Naive thymus-derived CD4-positive, alpha-beta T cell (primary cell): ENCODE measurements around the gene VPS11. TPM values are rescaled to one million over a fixed set of nuclear protein-coding genes. Genes with fewer than 3 reads are reported as not detected.

ENCODE experiments used
- ATAC-seq: fragments of 150-1000 bp; cut with Tn5 transposase; 2 replicates; pipeline ENCODE4 v1.10.0; 2021; ENCODE audit warnings: mild to moderate bottlenecking, moderate library complexity
- CTCF ChIA-PET: fragments of 350-600 bp; sonication (Branson Sonifier 250); formaldehyde crosslinking; loops from one replicate; lab custom pipeline; 2021; ENCODE audit warnings: antibody characterized with exemption; lab: Charles Lee
- POLR2A ChIA-PET: fragments of 350-600 bp; sonication (Branson Sonifier 250); formaldehyde crosslinking; loops from one replicate; lab custom pipeline; 2021; ENCODE audit warnings: antibody characterized with exemption, inconsistent platforms; lab: Charles Lee
- DNase-seq, 9 donors: peaks; one replicate each; pipeline versions ENCODE4 v3.0.0 to v3.0.0-alpha.2; 2020 to 2022; ENCODE audit warnings: mixed read lengths in 1 of 9
- H3K27ac ChIP-seq: one replicate; pipeline ENCODE4 v1.7.0; 2013; ENCODE audit warnings: mild to moderate bottlenecking, low read depth, low read length, moderate library complexity
- H3K27me3 ChIP-seq, 2 donors: one replicate each; pipeline ENCODE4 v1.7.0; 2013; ENCODE audit warnings: low read length in 2 of 2, mild to moderate bottlenecking in 2 of 2, moderate library complexity in 2 of 2; ENCODE audit not compliant: control insufficient read depth in 2 of 2, insufficient read depth in 2 of 2
- H3K36me3 ChIP-seq, 3 experiments: 1 replicate in 2 of 3; 2 replicates in 1 of 3; pipeline ENCODE4 v1.7.0; 2013; ENCODE audit warnings: low read length in 3 of 3, mild to moderate bottlenecking in 3 of 3, moderate library complexity in 1 of 3; ENCODE audit not compliant: insufficient read depth in 3 of 3, control insufficient read depth in 2 of 3
- H3K4me1 ChIP-seq, 2 donors: one replicate each; pipeline ENCODE4 v1.7.0; 2013; ENCODE audit warnings: low read length in 2 of 2, mild to moderate bottlenecking in 2 of 2, moderate library complexity in 1 of 2; ENCODE audit not compliant: control insufficient read depth in 2 of 2, insufficient read depth in 2 of 2
- H3K4me3 ChIP-seq: 2 replicates; pipeline ENCODE4 v1.7.0; 2013; ENCODE audit warnings: mild to moderate bottlenecking, low read length
- H3K9me3 ChIP-seq, 3 experiments: 1 replicate in 2 of 3; 2 replicates in 1 of 3; pipeline ENCODE4 v1.7.0; 2013; ENCODE audit warnings: low read length in 3 of 3; ENCODE audit not compliant: control insufficient read depth in 2 of 3
- H3K27ac Mint-ChIP-seq, 9 donors: one replicate each; pipeline ENCODE4 v1.8.0; 2020 to 2022; ENCODE audit warnings: mixed read lengths in 9 of 9, mild to moderate bottlenecking in 8 of 9, moderate library complexity in 5 of 9, inconsistent platforms in 2 of 9
- H3K27me3 Mint-ChIP-seq, 5 donors: one replicate each; pipeline ENCODE4 v1.8.0; 2021 to 2022; ENCODE audit warnings: mixed read lengths in 5 of 5, mild to moderate bottlenecking in 1 of 5
- H3K36me3 Mint-ChIP-seq, 5 donors: one replicate each; pipeline ENCODE4 v1.8.0; 2020 to 2022; ENCODE audit warnings: mixed read lengths in 5 of 5, mild to moderate bottlenecking in 3 of 5, inconsistent platforms in 1 of 5
- H3K4me1 Mint-ChIP-seq, 7 donors: one replicate each; pipeline ENCODE4 v1.8.0; 2020 to 2022; ENCODE audit warnings: mixed read lengths in 7 of 7, mild to moderate bottlenecking in 3 of 7, inconsistent platforms in 1 of 7
- H3K4me3 Mint-ChIP-seq, 10 donors: one replicate each; pipeline ENCODE4 v1.8.0; 2020 to 2022; ENCODE audit warnings: mild to moderate bottlenecking in 10 of 10, mixed read lengths in 10 of 10, moderate library complexity in 6 of 10, inconsistent platforms in 2 of 10
- H3K9me3 Mint-ChIP-seq, 11 donors: one replicate each; pipeline ENCODE4 v1.8.0; 2020 to 2022; ENCODE audit warnings: mixed read lengths in 11 of 11, mild to moderate bottlenecking in 4 of 11, inconsistent platforms in 1 of 11, moderate library complexity in 1 of 11
- intact Hi-C, 2 donors: fragments of 100-400 bp; cut with micrococcal nuclease; formaldehyde crosslinking; loops; one replicate each; pipeline ENCODE4 v1.15.1; 2023
- polyA plus RNA-seq, 2 donors: library from polyadenylated mRNA; unstranded; fragments of 300-500 nt; fragmentation: Illumina TruSeq; gene quantifications; one replicate each; pipeline ENCODE4 v1.2.3, GENCODE V29; 2021
- total RNA-seq, 6 experiments: library from RNA in 5 of 6; stranded (reverse) in 5 of 6; gene quantifications; 1 replicate in 5 of 6; 2 replicates in 1 of 6; pipeline ENCODE4 v1.2.3 and lab custom pipeline; 2021 to 2026

VPS11 gene
- total and polyA plus RNA-seq, 7 experiments from 2014 or later: 39.0 to 73.9 (median 57.1) TPM

GRCh38 chr11:119027561-119028345 lies 39.9 kb upstream of the VPS11 start:
- peaks cover 0 to 10% of the 10 kb centered on the region in 2 donors for H3K4me1 ChIP-seq
- DNase-seq (no peak), ATAC-seq (no peak)
- H3K4me3 Mint-ChIP-seq: peak overlapping the region in 1 of 10 donors; percentile 20
- peak overlapping the region in 1 of 9 donors; percentile 34 for H3K27ac Mint-ChIP-seq
- H3K4me3 ChIP-seq: no peak overlapping the region
- H3K9me3 ChIP-seq: no peaks in the 10 kb centered on the region
- H3K36me3 ChIP-seq: peaks cover 13 to 45% (median 14%) of the 10 kb centered on the region in 3 experiments
- ChIA-PET POLR2A (interaction anchor here (0.6 to 5.6 kb wide), 4 partner anchors 9 to 828 kb away, joined by 3 to 67 read pairs (median 3); partner anchors contain the start of genes RPS25 and TRAPPC4), CTCF (no interaction called here)
- no peaks in the 10 kb centered on the region for H3K27me3 ChIP-seq
- no peak overlapping the region for H3K27ac ChIP-seq
- peaks cover 21 to 44% (median 38%) of the 10 kb centered on the region in 7 donors for H3K4me1 Mint-ChIP-seq
- H3K36me3 Mint-ChIP-seq: peaks cover 0 to 22% (median 8%) of the 10 kb centered on the region in 5 donors
- intact Hi-C loops: no loop called here
- H3K9me3 Mint-ChIP-seq: no peaks in the 10 kb centered on the region
- H3K27me3 Mint-ChIP-seq: no peaks in the 10 kb centered on the region

- ATAC-seq: no peak
- POLR2A ChIA-PET: interaction anchor here (0.6 to 5.6 kb wide), 4 partner anchors 10 to 829 kb away, joined by 3 to 67 read pairs (median 3); partner anchors contain the start of genes RPS25 and TRAPPC4
- H3K27me3 Mint-ChIP-seq: no peaks in the 10 kb centered on the region
- intact Hi-C loops: no loop called here
- DNase-seq: no peak
- peaks cover 15 to 41% (median 34%) of the 10 kb centered on the region in 7 donors for H3K4me1 Mint-ChIP-seq
- no peak overlapping the region for H3K4me3 ChIP-seq
- peak overlapping the region in 7 of 9 donors; percentile 4 to 88 (median 59) for H3K27ac Mint-ChIP-seq
- CTCF ChIA-PET: no interaction called here
- H3K9me3 Mint-ChIP-seq: no peaks in the 10 kb centered on the region
- H3K9me3 ChIP-seq: no peaks in the 10 kb centered on the region
- H3K4me3 Mint-ChIP-seq: peak overlapping the region in 9 of 10 donors; percentile 1 to 93 (median 79)
- no peaks in the 10 kb centered on the region for H3K27me3 ChIP-seq
- H3K4me1 ChIP-seq: peaks cover 0 to 10% of the 10 kb centered on the region in 2 donors
- H3K27ac ChIP-seq: no peak overlapping the region
- H3K36me3 Mint-ChIP-seq: peaks cover 0 to 18% (median 5%) of the 10 kb centered on the region in 5 donors
- H3K36me3 ChIP-seq: peaks cover 7 to 40% (median 9%) of the 10 kb centered on the region in 3 experiments
Observed at GRCh38 chr11:119028346-119029068, 39.1 kb upstream of the VPS11 start.

DNA sequence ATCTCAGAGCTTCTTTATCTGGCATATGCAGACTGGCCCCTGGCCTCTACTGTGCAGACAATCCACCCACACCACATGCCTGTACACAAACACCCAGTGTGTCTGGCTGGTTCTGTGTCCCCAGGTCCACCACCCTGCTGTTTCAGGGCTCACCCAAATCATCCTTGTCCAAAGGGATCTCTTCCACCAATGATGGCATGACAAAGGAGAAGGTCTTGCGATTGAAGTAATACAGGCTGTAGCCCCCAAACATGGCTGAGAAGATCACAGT lies 38.6 kb upstream of the VPS11 start:
- H3K4me1 ChIP-seq: peaks cover 0 to 10% of the 10 kb centered on the region in 2 donors
- peak overlapping the region in 9 of 10 donors; percentile 1 to 93 (median 79) for H3K4me3 Mint-ChIP-seq
- H3K4me1 Mint-ChIP-seq: peaks cover 12 to 36% (median 29%) of the 10 kb centered on the region in 7 donors
- intact Hi-C loops: no loop called here
- H3K9me3 Mint-ChIP-seq: no peaks in the 10 kb centered on the region
- H3K36me3 Mint-ChIP-seq: peaks cover 0 to 13% (median 3%) of the 10 kb centered on the region in 5 donors
- H3K9me3 ChIP-seq: no peaks in the 10 kb centered on the region
- peak overlapping the region in 8 of 9 donors; percentile 4 to 88 (median 73) for H3K27ac Mint-ChIP-seq
- H3K27me3 Mint-ChIP-seq: no peaks in the 10 kb centered on the region
- DNase-seq (no peak), ATAC-seq (no peak)
- POLR2A ChIA-PET: interaction anchor here (0.6 to 5.6 kb wide), 5 partner anchors 7 to 73 kb away, joined by 3 to 67 read pairs (median 4); partner anchors contain the start of genes DPAGT1, RPS25, TRAPPC4 and VPS11
- H3K27me3 ChIP-seq: no peaks in the 10 kb centered on the region
- H3K36me3 ChIP-seq: peaks cover 4 to 35% (median 5%) of the 10 kb centered on the region in 3 experiments
- CTCF ChIA-PET: no interaction called here
- H3K4me3 ChIP-seq: no peak overlapping the region
- H3K27ac ChIP-seq: no peak overlapping the region

GRCh38 chr11:119029340-119030028 lies 38.1 kb upstream of the VPS11 start:
- ATAC-seq (no peak), DNase-seq (peak in 1 of 9 donors; percentile 13)
- Histone ChIP-seq H3K36me3 (peaks cover 0 to 30% (median 5%) of the 10 kb centered on the region in 3 experiments), H3K27ac (peak overlapping the region; percentile 79), H3K9me3 (no peaks in the 10 kb centered on the region), H3K4me1 (peaks cover 0 to 10% of the 10 kb centered on the region in 2 donors), H3K4me3 (peak overlapping the region; percentile 91), H3K27me3 (no peaks in the 10 kb centered on the region)
- H3K27ac Mint-ChIP-seq: peak overlapping the region; percentile 59 to 91 (median 81)
- no peaks in the 10 kb centered on the region for H3K27me3 Mint-ChIP-seq
- H3K36me3 Mint-ChIP-seq: peaks cover 0 to 8% (median 3%) of the 10 kb centered on the region in 5 donors
- CTCF ChIA-PET: interaction anchor here (1.3 kb wide), 1 partner anchor 10 kb away, joined by 5 read pairs; the partner anchor contains the start of gene TRAPPC4
- POLR2A ChIA-PET: interaction anchor here (0.6 to 5.6 kb wide), 7 partner anchors 8 to 73 kb away, joined by 3 to 67 read pairs (median 5); partner anchors contain the start of genes CENATAC, DPAGT1, RPS25 and TRAPPC4
- intact Hi-C loops: loop anchor here (1.0 to 2.0 kb wide), 13 partner anchors 11 to 176 kb away; partner anchors contain the start of genes CENATAC (in 2 of the 2), HMBS (in 2 of the 2), HYOU1 (in 2 of the 2) and RPS25 (in 2 of the 2)
- H3K4me1 Mint-ChIP-seq: peaks cover 12 to 31% (median 24%) of the 10 kb centered on the region in 7 donors
- peak overlapping the region; percentile 62 to 93 (median 82) for H3K4me3 Mint-ChIP-seq
- H3K9me3 Mint-ChIP-seq: no peaks in the 10 kb centered on the region

DNA sequence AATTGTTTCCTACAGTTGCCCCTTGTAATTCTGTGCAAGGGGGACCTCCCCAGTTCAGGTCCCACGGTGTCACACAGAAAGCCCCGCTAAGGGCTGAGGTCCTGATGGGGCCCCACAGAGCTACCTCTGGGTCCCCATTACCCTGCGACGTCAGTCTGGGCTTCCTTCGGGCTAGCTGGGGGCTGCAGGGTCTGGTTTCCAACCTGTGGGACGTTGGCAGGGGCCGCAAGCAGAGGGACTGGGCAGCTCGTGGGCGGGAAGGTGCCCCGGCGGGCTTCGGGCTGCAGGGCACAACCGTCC lies 37.6 kb upstream of the VPS11 start:
- peak overlapping the region; percentile 62 to 93 (median 82) for H3K4me3 Mint-ChIP-seq
- intact Hi-C loops: loop anchor here (1.0 to 2.0 kb wide), 13 partner anchors 12 to 175 kb away; partner anchors contain the start of genes CENATAC (in 2 of the 2), HMBS (in 2 of the 2), HYOU1 (in 2 of the 2) and RPS25 (in 2 of the 2)
- peaks cover 0 to 10% of the 10 kb centered on the region in 2 donors for H3K4me1 ChIP-seq
- peaks cover 12 to 28% (median 19%) of the 10 kb centered on the region in 7 donors for H3K4me1 Mint-ChIP-seq
- H3K9me3 Mint-ChIP-seq: no peaks in the 10 kb centered on the region
- ChIA-PET CTCF (interaction anchor here (1.0 to 1.3 kb wide), 2 partner anchors 11 to 27 kb away, joined by 3 to 5 read pairs; partner anchors contain the start of genes HYOU1 and TRAPPC4), POLR2A (interaction anchor here (0.6 to 5.6 kb wide), 9 partner anchors 8 to 100 kb away, joined by 3 to 67 read pairs (median 5); partner anchors contain the start of genes CENATAC, DPAGT1, RPS25 and TRAPPC4)
- H3K27me3 ChIP-seq: no peaks in the 10 kb centered on the region
- peak overlapping the region; percentile 91 for H3K4me3 ChIP-seq
- peaks cover 0 to 6% (median 3%) of the 10 kb centered on the region in 5 donors for H3K36me3 Mint-ChIP-seq
- DNase-seq (peak in 1 of 9 donors; percentile 16), ATAC-seq (no peak)
- peaks cover 0 to 25% (median 5%) of the 10 kb centered on the region in 3 experiments for H3K36me3 ChIP-seq
- peak overlapping the region; percentile 59 to 91 (median 81) for H3K27ac Mint-ChIP-seq
- peak overlapping the region; percentile 79 for H3K27ac ChIP-seq
- H3K27me3 Mint-ChIP-seq: no peaks in the 10 kb centered on the region
- H3K9me3 ChIP-seq: no peaks in the 10 kb centered on the region
